GM10847 (cell line): Measurements from ENCODE around the gene BTNL9.

Experiments
- POLR2A ChIP-seq: IDR thresholded peaks from 2 replicates; pipeline ENCODE4 v1.6.1; 2011; ENCODE audit not compliant: insufficient read length; ENCODE audit errors: extremely low read depth

The BTNL9 gene

GRCh38 chr5:181111010-181111409 lies 70.9 kb downstream of the BTNL9 start:
- no peak for TF ChIP-seq POLR2A
